CD14-positive monocyte (primary cell): Measurements from ENCODE around the gene SETD4. TPM values are rescaled to one million over a fixed set of nuclear protein-coding genes. Genes with fewer than 3 reads are reported as not detected.
"Not testable (repeated sequence)": the region's sequence is repeated elsewhere in the genome, so short reads cannot be mapped to it uniquely, and the experiment has no call there.

Experiments
- DNase-seq, 3 donors: peaks; one replicate each; pipeline ENCODE4 v3.0.0-alpha.2; 2011 to 2022
- H2AFZ ChIP-seq: 2 replicates; pipeline ENCODE4 v1.6.0; 2012; ENCODE audit warnings: mild to moderate bottlenecking, low read depth, low read length, inconsistent platforms; ENCODE audit not compliant: insufficient read depth, poor library complexity, severe bottlenecking
- H3K27ac ChIP-seq, 2 donors: 1 replicate in 1 of 2; 2 replicates in 1 of 2; pipeline ENCODE4 v1.5.1; 2012 to 2013; ENCODE audit warnings: low read length in 2 of 2, control low read depth in 1 of 2, inconsistent platforms in 1 of 2, low read depth in 1 of 2, mild to moderate bottlenecking in 1 of 2
- H3K27me3 ChIP-seq, 2 donors: one replicate each; pipeline versions ENCODE4 v1.6.0 to v1.6.1; 2011 to 2013; ENCODE audit warnings: low read length in 2 of 2; ENCODE audit not compliant: control insufficient read depth in 2 of 2, insufficient read depth in 2 of 2
- H3K36me3 ChIP-seq, 2 donors: replicated peaks in 1 of 2; 1 replicate in 1 of 2; 2 replicates in 1 of 2; pipeline versions ENCODE4 v1.5.1 to v1.6.1; 2012 to 2013; ENCODE audit warnings: low read length in 2 of 2, control low read depth in 1 of 2, inconsistent platforms in 1 of 2, mild to moderate bottlenecking in 1 of 2; ENCODE audit not compliant: insufficient read depth in 2 of 2, control insufficient read depth in 1 of 2
- H3K4me1 ChIP-seq, 2 donors: 1 replicate in 1 of 2; 2 replicates in 1 of 2; pipeline versions ENCODE4 v1.5.1 to v1.6.1; 2012 to 2013; ENCODE audit warnings: low read length in 2 of 2, control low read depth in 1 of 2, inconsistent platforms in 1 of 2, mild to moderate bottlenecking in 1 of 2, moderate library complexity in 1 of 2; ENCODE audit not compliant: insufficient read depth in 2 of 2, control insufficient read depth in 1 of 2
- H3K4me2 ChIP-seq: replicated peaks from 2 replicates; pipeline ENCODE3; 2012; ENCODE audit warnings: low read length, moderate library complexity, mild to moderate bottlenecking; ENCODE audit not compliant: poor library complexity, severe bottlenecking; ENCODE audit errors: extremely low read depth
- H3K4me3 ChIP-seq, 3 experiments: fragments of 200-600 bp in 1 of 3; sonication (generic) in 1 of 3; replicated peaks in 1 of 3; 1 replicate in 2 of 3; 2 replicates in 1 of 3; pipeline ENCODE4 v1.5.1; 2011 to 2013; ENCODE audit warnings: low read length in 3 of 3, mild to moderate bottlenecking in 3 of 3, control low read depth in 2 of 3, low read depth in 2 of 3, inconsistent platforms in 1 of 3, moderate library complexity in 1 of 3
- H3K79me2 ChIP-seq: 2 replicates; pipeline ENCODE4 v1.6.0; 2012; ENCODE audit warnings: mild to moderate bottlenecking, control low read depth, inconsistent platforms, low read length, moderate library complexity; ENCODE audit not compliant: insufficient read depth
- H3K9ac ChIP-seq: 2 replicates; pipeline ENCODE4 v1.6.0; 2017; ENCODE audit warnings: low read length, mild to moderate bottlenecking; ENCODE audit not compliant: insufficient read depth, poor library complexity, severe bottlenecking
- H3K9me3 ChIP-seq, 2 donors: replicated peaks in 1 of 2; 1 replicate in 1 of 2; 2 replicates in 1 of 2; pipeline versions ENCODE4 v1.5.1 to v1.6.1; 2012 to 2013; ENCODE audit warnings: low read length in 2 of 2, control low read depth in 1 of 2; ENCODE audit not compliant: control insufficient read depth in 1 of 2, insufficient read depth in 1 of 2
- H4K20me1 ChIP-seq: 2 replicates; pipeline ENCODE4 v1.6.0; 2012; ENCODE audit warnings: mild to moderate bottlenecking, low read length, control low read depth, moderate library complexity; ENCODE audit not compliant: insufficient read depth
- H3K27ac Mint-ChIP-seq, 7 donors: one replicate each; pipeline ENCODE4 v1.8.0; 2020; ENCODE audit warnings: mild to moderate bottlenecking in 7 of 7, mixed read lengths in 7 of 7, moderate library complexity in 6 of 7, inconsistent platforms in 2 of 7
- H3K27me3 Mint-ChIP-seq, 3 donors: one replicate each; pipeline ENCODE4 v1.8.0; 2021 to 2022; ENCODE audit warnings: low read depth in 3 of 3, mild to moderate bottlenecking in 3 of 3, mixed read lengths in 3 of 3, moderate library complexity in 3 of 3, inconsistent platforms in 1 of 3
- H3K36me3 Mint-ChIP-seq, 2 donors: one replicate each; pipeline ENCODE4 v1.8.0; 2020; ENCODE audit warnings: mixed read lengths in 2 of 2, inconsistent platforms in 1 of 2, mild to moderate bottlenecking in 1 of 2
- H3K4me1 Mint-ChIP-seq: one replicate; pipeline ENCODE4 v1.8.0; 2020; ENCODE audit warnings: mild to moderate bottlenecking, mixed read lengths
- H3K4me3 Mint-ChIP-seq, 2 donors: one replicate each; pipeline ENCODE4 v1.8.0; 2020; ENCODE audit warnings: mild to moderate bottlenecking in 2 of 2, mixed read lengths in 2 of 2, moderate library complexity in 1 of 2
- H3K9me3 Mint-ChIP-seq, 7 donors: one replicate each; pipeline ENCODE4 v1.8.0; 2020 to 2022; ENCODE audit warnings: mixed read lengths in 7 of 7, mild to moderate bottlenecking in 6 of 7, moderate library complexity in 6 of 7, inconsistent platforms in 2 of 7
- WGBS: methylation state at CpG from one replicate; pipeline ENCODE4 v1.1.5; 2013; ENCODE audit warnings: missing lambda C conversion rate; ENCODE audit not compliant: insufficient coverage; 5-methylcytosine and 5-hydroxymethylcytosine counted together
- intact Hi-C, 2 donors: fragments of 100-400 bp; cut with micrococcal nuclease; formaldehyde crosslinking; loops; one replicate each; pipeline versions ENCODE4 v1.15.0 to v1.15.1; 2023
- polyA plus RNA-seq, 3 donors: library from polyadenylated mRNA; depleted of rRNA in 1 of 3; unstranded in 2 of 3; stranded (reverse) in 1 of 3; fragments of 300-500 nt in 2 of 3; fragments of >200 nt in 1 of 3; fragmentation: Illumina TruSeq in 2 of 3; gene quantifications; 1 replicate in 2 of 3; 2 replicates in 1 of 3; pipeline ENCODE4 v1.2.3, GENCODE V29; 2012 to 2021
- TF ChIP-seq, protein P1 (sequence below): fragments of 200-600 bp; IDR thresholded peaks from one replicate; pipeline ENCODE4 v1.8.0; 2022; ENCODE audit warnings: antibody characterized with exemption, mild to moderate bottlenecking

The SETD4 gene
- polyA plus RNA-seq, 3 donors, result 4.1 to 10.8 (median 4.3) TPM

DNA sequence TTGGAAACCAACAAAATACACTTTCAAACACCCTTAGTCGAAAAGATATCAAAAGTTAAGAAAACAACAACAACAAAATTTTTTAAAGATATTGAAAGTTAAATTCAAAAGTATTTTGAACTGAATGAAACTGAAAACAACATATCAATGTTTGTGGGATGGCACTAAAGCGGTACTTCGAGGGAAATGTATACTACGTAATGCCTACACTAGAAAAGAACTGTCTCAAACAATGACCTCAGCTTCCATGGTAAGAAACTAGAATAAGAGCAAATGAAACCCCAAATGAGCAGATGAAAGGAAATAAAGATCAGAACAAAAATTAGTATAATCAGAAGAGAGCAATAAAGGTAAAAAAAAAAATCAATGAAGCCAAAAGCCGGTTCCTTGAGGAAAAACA is 15.6 kb upstream of the SETD4 start:
- WGBS, result no CpG with 5 or more reads among the region's 5 CpGs
- Mint-ChIP-seq H3K27me3 (peaks cover 0 to 3% (median 0%) of the 10 kb centered on the region in 3 donors), H3K4me3 (no peak overlapping the region)

DNA sequence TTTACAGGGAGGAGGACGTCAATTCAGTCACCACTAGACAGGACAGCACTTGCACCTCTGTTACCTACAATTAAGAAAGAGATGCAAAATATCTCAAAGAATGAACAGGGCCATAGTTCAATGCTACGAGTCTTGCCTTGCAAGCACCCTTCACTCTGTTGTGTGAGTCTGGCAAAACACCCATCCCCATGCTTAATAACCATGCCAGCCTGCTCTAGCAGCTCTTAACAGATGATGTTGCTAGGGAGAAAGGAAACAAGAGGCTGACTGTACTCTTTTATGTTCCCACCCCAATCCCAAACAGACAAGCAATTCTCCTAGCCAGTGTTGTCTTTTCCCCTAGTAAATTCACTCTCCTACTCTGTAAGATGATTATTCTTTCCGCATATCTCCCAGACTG is 14.8 kb upstream of the SETD4 start:
- 100% methylated on average over 1 of the region's 3 CpGs for WGBS
- Histone ChIP-seq H3K79me2 (peaks cover 10% of the 10 kb centered on the region), H3K4me2 (no peak overlapping the region), H2AFZ (no peak overlapping the region), H4K20me1 (peaks cover 3% of the 10 kb centered on the region), H3K4me1 (peaks cover 46 to 54% of the 10 kb centered on the region in 2 donors), H3K36me3 (peaks cover 16 to 37% of the 10 kb centered on the region in 2 donors), H3K9me3 (no peaks in the 10 kb centered on the region), H3K4me3 (no peak overlapping the region), H3K27me3 (no peaks in the 10 kb centered on the region), H3K9ac (no peak overlapping the region), H3K27ac (no peak overlapping the region)
- peaks cover 65% of the 10 kb centered on the region for H3K4me1 Mint-ChIP-seq
- H3K4me3 Mint-ChIP-seq, result no peak overlapping the region
- no peak for DNase-seq
- H3K9me3 Mint-ChIP-seq, result peaks cover 0 to 7% (median 0%) of the 10 kb centered on the region in 7 donors
- peaks cover 28 to 31% of the 10 kb centered on the region in 2 donors for H3K36me3 Mint-ChIP-seq
- H3K27ac Mint-ChIP-seq, result peak overlapping the region in 1 of 7 donors; percentile 31
- TF ChIP-seq, protein P1, sequence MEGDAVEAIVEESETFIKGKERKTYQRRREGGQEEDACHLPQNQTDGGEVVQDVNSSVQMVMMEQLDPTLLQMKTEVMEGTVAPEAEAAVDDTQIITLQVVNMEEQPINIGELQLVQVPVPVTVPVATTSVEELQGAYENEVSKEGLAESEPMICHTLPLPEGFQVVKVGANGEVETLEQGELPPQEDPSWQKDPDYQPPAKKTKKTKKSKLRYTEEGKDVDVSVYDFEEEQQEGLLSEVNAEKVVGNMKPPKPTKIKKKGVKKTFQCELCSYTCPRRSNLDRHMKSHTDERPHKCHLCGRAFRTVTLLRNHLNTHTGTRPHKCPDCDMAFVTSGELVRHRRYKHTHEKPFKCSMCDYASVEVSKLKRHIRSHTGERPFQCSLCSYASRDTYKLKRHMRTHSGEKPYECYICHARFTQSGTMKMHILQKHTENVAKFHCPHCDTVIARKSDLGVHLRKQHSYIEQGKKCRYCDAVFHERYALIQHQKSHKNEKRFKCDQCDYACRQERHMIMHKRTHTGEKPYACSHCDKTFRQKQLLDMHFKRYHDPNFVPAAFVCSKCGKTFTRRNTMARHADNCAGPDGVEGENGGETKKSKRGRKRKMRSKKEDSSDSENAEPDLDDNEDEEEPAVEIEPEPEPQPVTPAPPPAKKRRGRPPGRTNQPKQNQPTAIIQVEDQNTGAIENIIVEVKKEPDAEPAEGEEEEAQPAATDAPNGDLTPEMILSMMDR, result no peak
- intact Hi-C loops, result no loop called here
- H3K27me3 Mint-ChIP-seq, result peaks cover 0 to 3% (median 0%) of the 10 kb centered on the region in 3 donors

More for the DNA sequence above, 15.6 kb upstream of the SETD4 start:
- peaks cover 28 to 29% of the 10 kb centered on the region in 2 donors for H3K36me3 Mint-ChIP-seq
- H3K9ac ChIP-seq, result no peak overlapping the region
- no peak overlapping the region for H3K27ac Mint-ChIP-seq
- no peak overlapping the region for H3K4me2 ChIP-seq
- H3K27ac ChIP-seq, result no peak overlapping the region
- TF ChIP-seq, protein P1, result no peak
- peaks cover 16 to 37% of the 10 kb centered on the region in 2 donors for H3K36me3 ChIP-seq
- intact Hi-C loops, result no loop called here
- H3K4me1 ChIP-seq, result peaks cover 39 to 46% of the 10 kb centered on the region in 2 donors
- DNase-seq, result no peak
- no peaks in the 10 kb centered on the region for H3K9me3 ChIP-seq
- H3K79me2 ChIP-seq, result peaks cover 5% of the 10 kb centered on the region
- H3K4me1 Mint-ChIP-seq, result peaks cover 58% of the 10 kb centered on the region
- H3K9me3 Mint-ChIP-seq, result peaks cover 0 to 7% (median 0%) of the 10 kb centered on the region in 7 donors
- no peaks in the 10 kb centered on the region for H3K27me3 ChIP-seq
- H2AFZ ChIP-seq, result no peak overlapping the region
- H4K20me1 ChIP-seq, result peaks cover 3% of the 10 kb centered on the region
- no peak overlapping the region for H3K4me3 ChIP-seq

DNA sequence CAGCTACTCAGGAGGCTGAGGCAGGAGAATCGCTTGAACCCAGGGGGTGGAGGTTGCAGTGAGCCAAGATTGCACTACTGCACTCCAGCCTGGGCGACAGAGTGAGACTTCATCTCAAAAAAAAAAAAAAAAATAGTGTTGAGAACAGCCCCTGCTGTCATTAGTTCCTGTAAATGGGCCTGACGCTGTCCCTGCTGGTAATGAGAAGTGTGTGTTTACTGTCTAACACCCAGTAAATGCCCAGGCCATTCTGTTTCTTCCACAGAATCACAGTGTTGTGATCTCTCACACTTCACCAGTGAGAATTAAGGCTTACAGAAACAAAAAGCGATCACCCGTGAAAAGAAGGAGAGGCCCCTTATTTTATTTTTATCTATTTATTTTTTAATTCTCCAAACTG is 13.6 kb upstream of the SETD4 start:
- H2AFZ ChIP-seq, H3K4me3 Mint-ChIP-seq, DNase-seq, H4K20me1 ChIP-seq, H3K27me3 Mint-ChIP-seq, H3K9ac ChIP-seq, H3K27ac ChIP-seq, H3K9me3 ChIP-seq, H3K4me2 ChIP-seq, H3K27me3 ChIP-seq, H3K4me3 ChIP-seq: not testable (repeated sequence)
- intact Hi-C loops, result loop anchor here in 1 of 2 donors (5.0 kb wide), 1 partner anchor 248 kb away; the partner anchor contains the start of gene MORC3
- Mint-ChIP-seq H3K4me1 (peaks cover 62% of the 10 kb centered on the region), H3K36me3 (peaks cover 28 to 37% of the 10 kb centered on the region in 2 donors), H3K27ac (peak overlapping the region in 1 of 7 donors; percentile 7), H3K9me3 (peaks cover 2 to 10% (median 7%) of the 10 kb centered on the region in 7 donors)
- peaks cover 41 to 52% of the 10 kb centered on the region in 2 donors for H3K4me1 ChIP-seq
- peaks cover 16 to 37% of the 10 kb centered on the region in 2 donors for H3K36me3 ChIP-seq
- peaks cover 14% of the 10 kb centered on the region for H3K79me2 ChIP-seq
- no CpG with 5 or more reads among the region's 5 CpGs for WGBS
